K562 (cell line): Measurements from ENCODE around the gene LAMTOR5. TPM values are rescaled to one million over a fixed set of nuclear protein-coding genes. Genes with fewer than 3 reads are reported as not detected.

Experiments used
- ARID3B ChIP-seq: fragments of 250-450 bp; sonication (Bioruptor Pico); IDR thresholded peaks from 2 replicates; pipeline ENCODE4 v1.4.0; 2020; ENCODE audit warnings: borderline replicate concordance
- CC2D1A ChIP-seq: fragments of 450-650 bp; IDR thresholded peaks from 2 replicates; pipeline ENCODE4 v1.6.1; 2017; ENCODE audit warnings: mild to moderate bottlenecking
- CHD4 ChIP-seq: fragments of 200-600 bp; sonication (generic); IDR thresholded peaks from 3 replicates; pipeline ENCODE4 v1.6.1; 2012; ENCODE audit warnings: low read depth, mild to moderate bottlenecking, mixed read lengths, low read length, inconsistent platforms; ENCODE audit not compliant: insufficient read depth, insufficient replicate concordance, poor library complexity, severe bottlenecking
- EGR1 ChIP-seq: fragments of 450-650 bp; conservative IDR thresholded peaks from 2 replicates; pipeline ENCODE4 v1.6.1; 2017; ENCODE audit warnings: mild to moderate bottlenecking
- ELF4 ChIP-seq: fragments of 450-650 bp; formaldehyde crosslinking; IDR thresholded peaks from 2 replicates; pipeline ENCODE4 v1.4.0; 2022; ENCODE audit warnings: missing genetic modification characterization
- FIP1L1 ChIP-seq: fragments of 200-400 bp; formaldehyde crosslinking; IDR thresholded peaks from 2 replicates; pipeline ENCODE4 v1.6.1; 2018; ENCODE audit warnings: mild to moderate bottlenecking, low read depth, low read length; ENCODE audit not compliant: poor library complexity, severe bottlenecking
- HMGN3 ChIP-seq: IDR thresholded peaks from 2 replicates; pipeline ENCODE4 v1.6.1; 2011; ENCODE audit warnings: borderline replicate concordance, low read depth, mild to moderate bottlenecking, mixed read lengths, low read length; ENCODE audit not compliant: insufficient read length; ENCODE audit errors: extremely low read depth
- KDM1A ChIP-seq, 2 experiments: fragments of 450-650 bp; IDR thresholded peaks; 2 replicates each; pipeline ENCODE4 v1.6.1; 2016; ENCODE audit warnings: mild to moderate bottlenecking in 2 of 2
- MAFG ChIP-seq: fragments of 450-650 bp; conservative IDR thresholded peaks from 2 replicates; pipeline ENCODE4 v1.6.1; 2016; ENCODE audit warnings: missing genetic modification characterization, missing compliant biosample characterization
- MYC ChIP-seq, 2 experiments: fragments of 250-450 bp in 1 of 2; sonication (Bioruptor Pico) in 1 of 2; IDR thresholded peaks; 2 replicates each; pipeline versions ENCODE4 v1.5.1 to v1.6.1; 2012 to 2021; ENCODE audit warnings: low read depth in 2 of 2, borderline replicate concordance in 1 of 2, improper control_type of control experiment in 1 of 2, low read length in 1 of 2, mild to moderate bottlenecking in 1 of 2, moderate library complexity in 1 of 2
- NELFE ChIP-seq: IDR thresholded peaks from 2 replicates; pipeline ENCODE4 v1.6.1; 2011; ENCODE audit warnings: mild to moderate bottlenecking; ENCODE audit not compliant: insufficient read depth, insufficient read length
- NR1H2 ChIP-seq: sonication (generic); formaldehyde crosslinking; IDR thresholded peaks from 2 replicates; pipeline ENCODE4 v1.4.0; 2020; ENCODE audit warnings: mild to moderate bottlenecking, missing genetic modification reagents
- PHF8 ChIP-seq: fragments of 200-600 bp; sonication (generic); IDR thresholded peaks from 2 replicates; pipeline ENCODE4 v1.6.1; 2012; ENCODE audit warnings: mixed run types, mild to moderate bottlenecking, inconsistent platforms, low read length, moderate library complexity, borderline replicate concordance
- RBM22 ChIP-seq: fragments of 200-400 bp; formaldehyde crosslinking; IDR thresholded peaks from 2 replicates; pipeline ENCODE4 v1.6.1; 2018; ENCODE audit warnings: low read length, low read depth; ENCODE audit not compliant: poor library complexity, severe bottlenecking
- SMAD2 ChIP-seq: fragments of 150-350 bp; IDR thresholded peaks from 2 replicates; pipeline ENCODE4 v1.6.1; 2014; ENCODE audit warnings: low read depth, mild to moderate bottlenecking, low read length
- SP1 ChIP-seq: sonication (generic); formaldehyde crosslinking; IDR thresholded peaks from 2 replicates; pipeline ENCODE4 v1.8.1; 2022; ENCODE audit warnings: mild to moderate bottlenecking, missing genetic modification reagents
- U2AF1 ChIP-seq: fragments of 200-400 bp; formaldehyde crosslinking; optimal IDR thresholded peaks from 2 replicates; pipeline ENCODE3; 2017; ENCODE audit warnings: mild to moderate bottlenecking, low read depth, low read length, moderate library complexity
- ZFPM2 ChIP-seq: fragments of 250-450 bp; sonication (Bioruptor Pico); IDR thresholded peaks from 2 replicates; pipeline ENCODE4 v1.5.1; 2022; ENCODE audit warnings: mild to moderate bottlenecking
- ZNF354B ChIP-seq: fragments of 250-450 bp; sonication (Bioruptor Pico); IDR thresholded peaks from 2 replicates; pipeline ENCODE4 v1.4.0; 2020
- ZNF436 ChIP-seq: fragments of 250-450, 450-650 bp; sonication (Bioruptor Pico); formaldehyde crosslinking; IDR thresholded peaks from 2 replicates; pipeline ENCODE4 v1.7.0; 2020; ENCODE audit warnings: mild to moderate bottlenecking
- ZNF57 ChIP-seq: fragments of 450-650 bp; formaldehyde crosslinking; IDR thresholded peaks from 2 replicates; pipeline ENCODE4 v1.4.0; 2020; ENCODE audit warnings: mild to moderate bottlenecking, moderate library complexity
- ZNF778 ChIP-seq: fragments of 450-650 bp; formaldehyde crosslinking; IDR thresholded peaks from 2 replicates; pipeline ENCODE4 v1.4.0; 2020; ENCODE audit warnings: mild to moderate bottlenecking, moderate library complexity
- ZNF780A ChIP-seq: fragments of 250-450 bp; sonication (Bioruptor Pico); IDR thresholded peaks from 2 replicates; pipeline ENCODE4 v1.5.0; 2021; ENCODE audit warnings: mild to moderate bottlenecking
- polyA plus RNA-seq, 8 experiments: library from polyadenylated mRNA; depleted of rRNA in 4 of 8; stranded (reverse) in 5 of 8; unstranded in 3 of 8; fragments of >200 nt; fragmentation: Nextera tagmentation in 2 of 8; fragmentation: Illumina TruSeq in 1 of 8; extraction: Ambion mirVana in 2 of 8; extraction: Trizol in 1 of 8; gene quantifications; 2 replicates each; pipeline versions ENCODE4 v1.2.1 to v1.2.3, GENCODE V29; 2011 to 2014; ENCODE audit warnings: inconsistent platforms in 1 of 8, missing spikeins in 1 of 8
- total RNA-seq, 7 experiments: library from RNA; depleted of rRNA in 6 of 7; stranded (reverse); fragments of >200 nt in 6 of 7; fragmentation: Illumina TruSeq in 2 of 7; extraction: Trizol in 2 of 7; gene quantifications; 2 replicates each; pipeline versions ENCODE4 v1.2.1 to v1.2.3, GENCODE V29; 2011 to 2021; ENCODE audit warnings: low replicate concordance in 1 of 7
- TF ChIP-seq, protein P1 (sequence below): sonication (generic); formaldehyde crosslinking; IDR thresholded peaks from 2 replicates; pipeline ENCODE4 v1.8.1; 2023; ENCODE audit warnings: mild to moderate bottlenecking, missing genetic modification reagents
- TF ChIP-seq, protein P2 (sequence below): sonication (generic); formaldehyde crosslinking; IDR thresholded peaks from 2 replicates; pipeline ENCODE4 v1.9.0; 2022; ENCODE audit warnings: mild to moderate bottlenecking, missing genetic modification reagents
- TF ChIP-seq, protein P3 (sequence below), 2 experiments: fragments of 450-650 bp in 1 of 2; sonication (generic) in 1 of 2; formaldehyde crosslinking; conservative IDR thresholded peaks; 2 replicates each; pipeline versions ENCODE4 v1.4.0 to v1.8.1; 2020 to 2022; ENCODE audit warnings: mild to moderate bottlenecking in 1 of 2, missing genetic modification reagents in 1 of 2

Gene LAMTOR5
- total and polyA plus RNA-seq, 9 of the 15 experiments (the other 6 are each of a cell fraction or from before 2014, with no cell fraction given) = 118 to 712 (median 241) TPM

- TF ChIP-seq NR1H2 (CRISPR knock-in tag) (no peak), ZNF436 (no peak), NELFE (no peak), HMGN3 (no peak), CHD4 (no peak), CC2D1A (no peak), U2AF1 (no peak), ZFPM2 (CRISPR knock-in tag) (no peak), FIP1L1 (no peak), RBM22 (no peak), ZNF778 (no peak), SMAD2 (no peak), ZNF57 (CRISPR knock-in tag) (no peak), MAFG (tag) (no peak), KDM1A (IDR thresholded peaks at IDR 0.05) (peak in 1 of 2 experiments; percentile 23; a peak in 1 of 4 replicates), ARID3B (no peak), MYC (IDR thresholded peaks at IDR 0.05; ENCODE audit: low read depth, low read length) (no peak), MYC (CRISPR knock-in tag; IDR thresholded peaks at IDR 0.05; ENCODE audit: borderline replicate concordance, low read depth) (no peak), ELF4 (no peak), EGR1 (no peak), ZNF780A (CRISPR knock-in tag) (no peak), ZNF354B (CRISPR knock-in tag) (no peak), PHF8 (no peak), SP1 (no peak)
- TF ChIP-seq, protein P1, sequence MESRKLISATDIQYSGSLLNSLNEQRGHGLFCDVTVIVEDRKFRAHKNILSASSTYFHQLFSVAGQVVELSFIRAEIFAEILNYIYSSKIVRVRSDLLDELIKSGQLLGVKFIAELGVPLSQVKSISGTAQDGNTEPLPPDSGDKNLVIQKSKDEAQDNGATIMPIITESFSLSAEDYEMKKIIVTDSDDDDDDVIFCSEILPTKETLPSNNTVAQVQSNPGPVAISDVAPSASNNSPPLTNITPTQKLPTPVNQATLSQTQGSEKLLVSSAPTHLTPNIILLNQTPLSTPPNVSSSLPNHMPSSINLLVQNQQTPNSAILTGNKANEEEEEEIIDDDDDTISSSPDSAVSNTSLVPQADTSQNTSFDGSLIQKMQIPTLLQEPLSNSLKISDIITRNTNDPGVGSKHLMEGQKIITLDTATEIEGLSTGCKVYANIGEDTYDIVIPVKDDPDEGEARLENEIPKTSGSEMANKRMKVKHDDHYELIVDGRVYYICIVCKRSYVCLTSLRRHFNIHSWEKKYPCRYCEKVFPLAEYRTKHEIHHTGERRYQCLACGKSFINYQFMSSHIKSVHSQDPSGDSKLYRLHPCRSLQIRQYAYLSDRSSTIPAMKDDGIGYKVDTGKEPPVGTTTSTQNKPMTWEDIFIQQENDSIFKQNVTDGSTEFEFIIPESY (CRISPR knock-in tag) = no peak
- TF ChIP-seq, protein P2, sequence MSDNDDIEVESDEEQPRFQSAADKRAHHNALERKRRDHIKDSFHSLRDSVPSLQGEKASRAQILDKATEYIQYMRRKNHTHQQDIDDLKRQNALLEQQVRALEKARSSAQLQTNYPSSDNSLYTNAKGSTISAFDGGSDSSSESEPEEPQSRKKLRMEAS (CRISPR knock-in tag) = no peak
- TF ChIP-seq, protein P3, sequence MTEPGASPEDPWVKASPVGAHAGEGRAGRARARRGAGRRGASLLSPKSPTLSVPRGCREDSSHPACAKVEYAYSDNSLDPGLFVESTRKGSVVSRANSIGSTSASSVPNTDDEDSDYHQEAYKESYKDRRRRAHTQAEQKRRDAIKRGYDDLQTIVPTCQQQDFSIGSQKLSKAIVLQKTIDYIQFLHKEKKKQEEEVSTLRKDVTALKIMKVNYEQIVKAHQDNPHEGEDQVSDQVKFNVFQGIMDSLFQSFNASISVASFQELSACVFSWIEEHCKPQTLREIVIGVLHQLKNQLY (CRISPR knock-in tag; conservative IDR thresholded peaks at IDR 0.05) = no peak
Measured at GRCh38 chr1:110433803-110434202, 26.3 kb upstream of the LAMTOR5 start (continued).
